ENCODE measurements around the gene HLA-C.
"Not testable (repeated sequence)": the region's sequence is repeated elsewhere in the genome, so short reads cannot be mapped to it uniquely, and the experiment has no call there.

Gene HLA-C

GRCh38 chr6:31300797-31301196, 28.9 kb upstream of the HLA-C start:
- no peak overlapping the region for H3K27ac ChIP-seq (ENCODE audit: low read depth, low read length)

GRCh38 chr6:31299947-31300346, 28.1 kb upstream of the HLA-C start:
- no peak overlapping the region for H3K27ac ChIP-seq (ENCODE audit: low read depth, low read length)
- H3K4me3 ChIP-seq (ENCODE audit: low read depth in 1 of 5, low read length in 5 of 5) = no peak overlapping the region
- no peak overlapping the region for H3K9ac ChIP-seq (ENCODE audit: low read length in 5 of 5)
- H3K36me3 ChIP-seq (ENCODE audit: control insufficient read depth in 5 of 5, insufficient read depth in 5 of 5, low read length in 5 of 5) = no peaks in the 10 kb centered on the region
- peaks cover 0 to 8% (median 0%) of the 10 kb centered on the region in 5 donors for H3K9me3 ChIP-seq (ENCODE audit: control insufficient read depth in 5 of 5, low read length in 5 of 5)
- no peaks in the 10 kb centered on the region for H3K4me1 ChIP-seq (ENCODE audit: control insufficient read depth in 5 of 5, insufficient read depth in 5 of 5, low read length in 5 of 5)
- peaks cover 0 to 10% (median 4%) of the 10 kb centered on the region in 5 donors for H3K27me3 ChIP-seq (ENCODE audit: control insufficient read depth in 5 of 5, insufficient read depth in 4 of 5, low read length in 5 of 5)

More at GRCh38 chr6:31300797-31301196, 28.9 kb upstream of the HLA-C start:
- Histone ChIP-seq H3K4me1 (ENCODE audit: control insufficient read depth in 5 of 5, insufficient read depth in 5 of 5, low read length in 5 of 5) (no peaks in the 10 kb centered on the region), H3K9ac (ENCODE audit: low read length in 5 of 5) (no peak overlapping the region), H3K27me3 (ENCODE audit: control insufficient read depth in 5 of 5, insufficient read depth in 4 of 5, low read length in 5 of 5) (peaks cover 0 to 10% (median 4%) of the 10 kb centered on the region in 5 donors), H3K4me3 (ENCODE audit: low read depth in 1 of 5, low read length in 5 of 5) (no peak overlapping the region), H3K9me3 (ENCODE audit: control insufficient read depth in 5 of 5, low read length in 5 of 5) (peaks cover 0 to 8% (median 0%) of the 10 kb centered on the region in 5 donors), H3K36me3 (ENCODE audit: control insufficient read depth in 5 of 5, insufficient read depth in 5 of 5, low read length in 5 of 5) (no peaks in the 10 kb centered on the region)

- no peak overlapping the region for H3K4me3 ChIP-seq (ENCODE audit: low read depth in 1 of 5, low read length in 5 of 5)
- H3K9me3 ChIP-seq (ENCODE audit: control insufficient read depth in 5 of 5, low read length in 5 of 5) = peaks cover 0 to 8% (median 0%) of the 10 kb centered on the region in 5 donors
- H3K4me1 ChIP-seq (ENCODE audit: control insufficient read depth in 5 of 5, insufficient read depth in 5 of 5, low read length in 5 of 5) = no peaks in the 10 kb centered on the region
- H3K27me3 ChIP-seq (ENCODE audit: control insufficient read depth in 5 of 5, insufficient read depth in 4 of 5, low read length in 5 of 5) = peaks cover 0 to 10% (median 4%) of the 10 kb centered on the region in 5 donors
- no peak overlapping the region for H3K27ac ChIP-seq (ENCODE audit: low read depth, low read length)
- H3K36me3 ChIP-seq (ENCODE audit: control insufficient read depth in 5 of 5, insufficient read depth in 5 of 5, low read length in 5 of 5) = no peaks in the 10 kb centered on the region
- H3K9ac ChIP-seq (ENCODE audit: low read length in 5 of 5) = no peak overlapping the region
Observed at GRCh38 chr6:31299511-31299910, 27.6 kb upstream of the HLA-C start.

- Histone ChIP-seq H3K9me3 (ENCODE audit: control insufficient read depth in 5 of 5, low read length in 5 of 5) (peaks cover 0 to 8% (median 0%) of the 10 kb centered on the region in 5 donors), H3K4me3 (ENCODE audit: low read depth in 1 of 5, low read length in 5 of 5) (no peak overlapping the region), H3K36me3 (ENCODE audit: control insufficient read depth in 5 of 5, insufficient read depth in 5 of 5, low read length in 5 of 5) (no peaks in the 10 kb centered on the region), H3K4me1 (ENCODE audit: control insufficient read depth in 5 of 5, insufficient read depth in 5 of 5, low read length in 5 of 5) (no peaks in the 10 kb centered on the region), H3K27me3 (ENCODE audit: control insufficient read depth in 5 of 5, insufficient read depth in 4 of 5, low read length in 5 of 5) (peaks cover 0 to 9% (median 3%) of the 10 kb centered on the region in 5 donors), H3K9ac (ENCODE audit: low read length in 5 of 5) (no peak overlapping the region), H3K27ac (ENCODE audit: low read depth, low read length) (no peak overlapping the region)
Observed at GRCh38 chr6:31294056-31294455, 22.2 kb upstream of the HLA-C start.

GRCh38 chr6:31293343-31293742, 21.5 kb upstream of the HLA-C start:
- peaks cover 0 to 6% (median 3%) of the 10 kb centered on the region in 5 donors for H3K27me3 ChIP-seq (ENCODE audit: control insufficient read depth in 5 of 5, insufficient read depth in 4 of 5, low read length in 5 of 5)
- no peak overlapping the region for H3K9ac ChIP-seq (ENCODE audit: low read length in 5 of 5)
- H3K4me3 ChIP-seq (ENCODE audit: low read depth in 1 of 5, low read length in 5 of 5) = no peak overlapping the region
- no peak overlapping the region for H3K27ac ChIP-seq (ENCODE audit: low read depth, low read length)
- no peaks in the 10 kb centered on the region for H3K4me1 ChIP-seq (ENCODE audit: control insufficient read depth in 5 of 5, insufficient read depth in 5 of 5, low read length in 5 of 5)
- H3K36me3 ChIP-seq (ENCODE audit: control insufficient read depth in 5 of 5, insufficient read depth in 5 of 5, low read length in 5 of 5) = no peaks in the 10 kb centered on the region
- H3K9me3 ChIP-seq (ENCODE audit: control insufficient read depth in 5 of 5, low read length in 5 of 5) = peaks cover 0 to 5% (median 0%) of the 10 kb centered on the region in 5 donors

GRCh38 chr6:31289788-31290187, 17.9 kb upstream of the HLA-C start:
- Histone ChIP-seq H3K9me3 (ENCODE audit: control insufficient read depth in 5 of 5, low read length in 5 of 5) (no peaks in the 10 kb centered on the region), H3K27me3 (ENCODE audit: control insufficient read depth in 5 of 5, insufficient read depth in 4 of 5, low read length in 5 of 5) (peaks cover 0 to 6% (median 0%) of the 10 kb centered on the region in 5 donors), H3K4me3 (ENCODE audit: low read depth in 1 of 5, low read length in 5 of 5) (no peak overlapping the region), H3K27ac (ENCODE audit: low read depth, low read length) (no peak overlapping the region), H3K9ac (ENCODE audit: low read length in 5 of 5) (no peak overlapping the region), H3K4me1 (ENCODE audit: control insufficient read depth in 5 of 5, insufficient read depth in 5 of 5, low read length in 5 of 5) (peaks cover 0 to 12% (median 0%) of the 10 kb centered on the region in 5 donors), H3K36me3 (ENCODE audit: control insufficient read depth in 5 of 5, insufficient read depth in 5 of 5, low read length in 5 of 5) (no peaks in the 10 kb centered on the region)

GRCh38 chr6:31287619-31288018, 15.7 kb upstream of the HLA-C start:
- Histone ChIP-seq H3K27me3 (ENCODE audit: control insufficient read depth in 5 of 5, insufficient read depth in 4 of 5, low read length in 5 of 5) (peaks cover 0 to 5% (median 0%) of the 10 kb centered on the region in 5 donors), H3K9me3 (ENCODE audit: control insufficient read depth in 5 of 5, low read length in 5 of 5) (no peaks in the 10 kb centered on the region), H3K9ac (ENCODE audit: low read length in 5 of 5) (no peak overlapping the region), H3K4me1 (ENCODE audit: control insufficient read depth in 5 of 5, insufficient read depth in 5 of 5, low read length in 5 of 5) (peaks cover 0 to 12% (median 0%) of the 10 kb centered on the region in 5 donors), H3K4me3 (ENCODE audit: low read depth in 1 of 5, low read length in 5 of 5) (no peak overlapping the region), H3K27ac (ENCODE audit: low read depth, low read length) (no peak overlapping the region), H3K36me3 (ENCODE audit: control insufficient read depth in 5 of 5, insufficient read depth in 5 of 5, low read length in 5 of 5) (no peaks in the 10 kb centered on the region)

- Histone ChIP-seq H3K9me3 (ENCODE audit: control insufficient read depth in 5 of 5, low read length in 5 of 5) (no peaks in the 10 kb centered on the region), H3K27ac (ENCODE audit: low read depth, low read length) (no peak overlapping the region), H3K27me3 (ENCODE audit: control insufficient read depth in 5 of 5, insufficient read depth in 4 of 5, low read length in 5 of 5) (peaks cover 0 to 1% (median 0%) of the 10 kb centered on the region in 5 donors), H3K36me3 (ENCODE audit: control insufficient read depth in 5 of 5, insufficient read depth in 5 of 5, low read length in 5 of 5) (no peaks in the 10 kb centered on the region), H3K4me3 (ENCODE audit: low read depth in 1 of 5, low read length in 5 of 5) (no peak overlapping the region), H3K9ac (ENCODE audit: low read length in 5 of 5) (no peak overlapping the region), H3K4me1 (ENCODE audit: control insufficient read depth in 5 of 5, insufficient read depth in 5 of 5, low read length in 5 of 5) (peaks cover 0 to 12% (median 0%) of the 10 kb centered on the region in 5 donors)
Observed at GRCh38 chr6:31285982-31286381, 14.1 kb upstream of the HLA-C start.

- no peaks in the 10 kb centered on the region for H3K9me3 ChIP-seq (ENCODE audit: control insufficient read depth in 5 of 5, low read length in 5 of 5)
- H3K36me3 ChIP-seq (ENCODE audit: control insufficient read depth in 5 of 5, insufficient read depth in 5 of 5, low read length in 5 of 5) = no peaks in the 10 kb centered on the region
- H3K4me1 ChIP-seq (ENCODE audit: control insufficient read depth in 5 of 5, insufficient read depth in 5 of 5, low read length in 5 of 5) = peaks cover 0 to 12% (median 0%) of the 10 kb centered on the region in 5 donors
- H3K9ac ChIP-seq (ENCODE audit: low read length in 5 of 5) = no peak overlapping the region
- H3K27ac ChIP-seq (ENCODE audit: low read depth, low read length) = no peak overlapping the region
- H3K4me3 ChIP-seq (ENCODE audit: low read depth in 1 of 5, low read length in 5 of 5) = no peak overlapping the region
- H3K27me3 ChIP-seq (ENCODE audit: control insufficient read depth in 5 of 5, insufficient read depth in 4 of 5, low read length in 5 of 5) = peaks cover 0 to 4% (median 0%) of the 10 kb centered on the region in 5 donors
Observed at GRCh38 chr6:31285486-31285885, 13.6 kb upstream of the HLA-C start.

- H3K4me3 ChIP-seq (ENCODE audit: low read depth in 1 of 5, low read length in 5 of 5); H3K27ac ChIP-seq (ENCODE audit: low read depth, low read length); H3K9ac ChIP-seq (ENCODE audit: low read length in 5 of 5); H3K4me1 ChIP-seq (ENCODE audit: control insufficient read depth in 5 of 5, insufficient read depth in 5 of 5, low read length in 5 of 5); H3K9me3 ChIP-seq (ENCODE audit: control insufficient read depth in 5 of 5, low read length in 5 of 5); H3K36me3 ChIP-seq (ENCODE audit: control insufficient read depth in 5 of 5, insufficient read depth in 5 of 5, low read length in 5 of 5); H3K27me3 ChIP-seq (ENCODE audit: control insufficient read depth in 5 of 5, insufficient read depth in 4 of 5, low read length in 5 of 5): not testable (repeated sequence)
Observed at GRCh38 chr6:31279647-31280046, 7.8 kb upstream of the HLA-C start.
